ENCODE results near the gene GPD2.

The GPD2 gene

GRCh38 chr2:156435718-156436496 is at the start of gene GPD2:
TSS of gene GPD2 (plus strand) at chr2:156436379. CDS start at chr2:156476106, 39,727 bp downstream.
- peak; percentile 66 for DNase-seq

GRCh38 chr2:156394033-156394741 is 42.0 kb upstream of the GPD2 start:
- DNase-seq = no peak

GRCh38 chr2:156396126-156396525 is 40.1 kb upstream of the GPD2 start:
- no peak for DNase-seq

GRCh38 chr2:156397229-156397628 is 39.0 kb upstream of the GPD2 start:
- DNase-seq = no peak

GRCh38 chr2:156398176-156398575 is 38.0 kb upstream of the GPD2 start:
- no peak for DNase-seq

GRCh38 chr2:156399224-156399949 is 36.8 kb upstream of the GPD2 start:
- DNase-seq = no peak

- peak; percentile 69 for DNase-seq
Observed at GRCh38 chr2:156399950-156400705, 36.1 kb upstream of the GPD2 start.

GRCh38 chr2:156400706-156401678 is 35.2 kb upstream of the GPD2 start:
- DNase-seq = peak; percentile 69

GRCh38 chr2:156401861-156402260 is 34.3 kb upstream of the GPD2 start:
- no peak for DNase-seq

- no peak for DNase-seq
Observed at GRCh38 chr2:156405586-156405985, 30.6 kb upstream of the GPD2 start.

- no peak for DNase-seq
Observed at GRCh38 chr2:156411835-156412234, 24.3 kb upstream of the GPD2 start.

- DNase-seq = no peak
Observed at GRCh38 chr2:156421851-156422250, 14.3 kb upstream of the GPD2 start.

GRCh38 chr2:156423674-156424282 is 12.4 kb upstream of the GPD2 start:
- peak; percentile 54 for DNase-seq

- no peak for DNase-seq
Observed at GRCh38 chr2:156427074-156427473, 9.1 kb upstream of the GPD2 start.

- no peak for DNase-seq
Observed at GRCh38 chr2:156429211-156429610, 7.0 kb upstream of the GPD2 start.

- DNase-seq = no peak
Observed at GRCh38 chr2:156430236-156430979, 5.8 kb upstream of the GPD2 start.

GRCh38 chr2:156430980-156431358 is 5.2 kb upstream of the GPD2 start:
- DNase-seq = no peak

- DNase-seq = no peak
Observed at GRCh38 chr2:156434461-156435291, 1.5 kb upstream of the GPD2 start.

- DNase-seq = peak; percentile 66
Observed at GRCh38 chr2:156435396-156435717, 822 bp upstream of the GPD2 start.
